PFSK-1 (cell line): ENCODE results near the gene PFKFB2.

Experiments used
- FOXP2 ChIP-seq: optimal IDR thresholded peaks from 2 replicates; pipeline ENCODE3; 2011; ENCODE audit warnings: borderline replicate concordance, control low read depth, inconsistent platforms; ENCODE audit not compliant: insufficient read depth; ENCODE audit errors: extremely low read length, extremely low read depth
- POLR2AphosphoS5 ChIP-seq: IDR thresholded peaks from 2 replicates; pipeline ENCODE4 v1.6.1; 2012; ENCODE audit warnings: low read depth, mild to moderate bottlenecking, control low read depth, low read length, moderate library complexity
- REST ChIP-seq, 2 experiments: IDR thresholded peaks; 2 replicates each; pipeline versions ENCODE4 v1.6.1 to v1.8.0; 2011 to 2012; ENCODE audit warnings: low read depth in 2 of 2, low read length in 2 of 2, control low read depth in 1 of 2, inconsistent platforms in 1 of 2, mild to moderate bottlenecking in 1 of 2, moderate library complexity in 1 of 2; ENCODE audit not compliant: insufficient read depth in 1 of 2
- SIN3A ChIP-seq: IDR thresholded peaks from 2 replicates; pipeline ENCODE4 v1.6.1; 2012; ENCODE audit warnings: mild to moderate bottlenecking, low read length, moderate library complexity, borderline replicate concordance; ENCODE audit not compliant: insufficient read depth
- TAF1 ChIP-seq: IDR thresholded peaks from 2 replicates; pipeline ENCODE4 v1.6.1; 2012; ENCODE audit warnings: low read length, control low read depth, borderline replicate concordance; ENCODE audit not compliant: insufficient read depth

PFKFB2 gene

DNA sequence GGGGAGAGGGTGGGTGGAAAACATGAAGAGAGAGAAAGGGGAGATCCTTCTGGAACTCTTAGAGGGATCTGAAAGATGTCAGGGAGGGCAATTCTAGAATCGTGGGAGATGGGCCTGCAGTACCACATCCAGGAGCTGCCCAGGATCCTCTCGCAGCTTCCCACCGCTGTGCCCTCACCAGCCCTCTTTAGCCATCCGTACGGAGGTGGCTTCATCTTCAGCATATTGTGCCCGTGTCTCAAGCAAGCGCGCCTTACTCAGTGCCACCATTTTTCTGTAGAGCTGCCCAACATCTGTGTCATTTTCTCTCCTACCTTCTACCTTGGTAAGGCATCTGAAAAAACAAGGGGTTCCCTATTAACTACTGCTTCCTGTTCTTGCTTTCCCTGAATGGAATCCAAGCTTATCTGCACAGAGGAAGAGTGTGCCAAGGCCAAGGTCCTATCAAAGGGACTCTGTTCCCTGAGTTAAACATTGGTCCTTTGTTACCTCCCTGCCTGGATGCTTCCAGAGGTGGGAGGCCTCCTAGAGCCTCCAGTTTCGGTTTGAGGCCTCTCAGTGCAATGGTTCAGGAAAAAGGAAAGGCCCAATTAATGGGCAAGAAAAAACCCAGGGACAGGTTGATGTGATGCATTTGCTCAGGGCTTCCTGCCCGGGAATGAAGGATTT lies 43.8 kb upstream of the PFKFB2 start:
- TF ChIP-seq REST (IDR thresholded peaks at IDR 0.05; ENCODE audit: insufficient read depth in 1 of 2, low read depth in 2 of 2, low read length in 2 of 2) (no peak), SIN3A (no peak)

- no peak for TF ChIP-seq FOXP2
- TF ChIP-seq POLR2AphosphoS5: no peak
These were observed 43.1 kb upstream of the PFKFB2 start for GRCh38 chr1:207009945-207010344.

DNA sequence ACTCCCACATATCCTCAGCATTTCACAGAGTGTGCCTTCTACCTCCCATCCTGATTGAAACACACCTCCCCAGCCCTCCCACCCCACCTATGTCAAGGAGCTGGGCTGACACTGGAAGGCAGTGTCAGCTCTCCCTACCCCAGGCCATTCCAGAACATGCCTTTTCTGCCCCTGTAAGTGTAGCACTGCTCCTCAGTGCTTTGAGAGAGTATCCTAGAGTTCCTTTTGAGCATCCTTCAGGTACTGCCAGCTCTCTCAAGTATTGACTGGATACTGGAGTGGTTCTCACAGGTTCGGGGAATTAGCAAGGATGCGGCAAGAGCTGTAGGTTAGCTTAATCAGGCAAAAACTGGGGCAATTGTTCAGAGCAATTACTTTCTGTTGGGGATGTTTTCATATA lies 42.3 kb upstream of the PFKFB2 start:
- TF ChIP-seq FOXP2: no peak

DNA sequence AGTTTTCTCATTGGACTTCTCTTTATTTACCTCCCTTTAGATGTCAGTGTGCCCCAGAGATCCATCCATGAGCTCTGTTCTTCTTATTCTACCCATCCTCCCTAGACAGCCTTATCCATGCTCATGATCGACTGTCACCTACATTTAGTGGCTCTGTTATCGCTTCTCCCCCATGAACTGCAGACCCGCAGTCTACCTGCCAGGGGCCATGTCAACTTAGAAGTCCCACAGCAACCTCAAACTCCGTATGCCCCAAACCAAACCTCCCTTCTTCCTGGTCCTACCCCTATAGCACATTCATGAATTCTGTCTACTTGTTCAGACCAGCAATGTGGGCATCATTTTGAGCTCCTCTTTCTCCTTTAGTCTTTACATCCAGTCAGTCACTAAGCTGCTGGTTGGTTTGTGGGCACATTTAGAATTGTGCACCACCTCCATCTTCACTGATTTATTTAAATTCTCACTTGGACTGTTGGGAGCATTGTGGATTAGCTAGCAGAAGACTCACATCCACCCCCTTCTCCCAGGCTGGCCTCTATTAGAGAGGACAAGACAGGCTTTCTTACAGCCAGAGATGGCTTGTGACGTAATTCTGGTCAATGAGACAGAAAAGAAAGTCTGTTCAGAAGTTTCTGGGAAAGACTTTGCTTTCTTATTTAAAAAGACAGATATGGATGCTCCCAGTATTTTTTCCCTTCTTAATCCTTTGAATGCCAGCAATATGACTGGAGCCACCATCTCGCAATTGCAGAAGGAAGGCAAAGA lies 39.6 kb upstream of the PFKFB2 start:
- TF ChIP-seq SIN3A (no peak), TAF1 (no peak), POLR2AphosphoS5 (no peak), REST (IDR thresholded peaks at IDR 0.05; ENCODE audit: insufficient read depth in 1 of 2, low read depth in 2 of 2, low read length in 2 of 2) (no peak), FOXP2 (no peak)

GRCh38 chr1:207014728-207015127 lies 38.3 kb upstream of the PFKFB2 start:
- TF ChIP-seq POLR2AphosphoS5: no peak
- TF ChIP-seq REST (IDR thresholded peaks at IDR 0.05; ENCODE audit: insufficient read depth in 1 of 2, low read depth in 2 of 2, low read length in 2 of 2): no peak
- no peak for TF ChIP-seq TAF1
- no peak for TF ChIP-seq SIN3A
- TF ChIP-seq FOXP2: no peak

DNA sequence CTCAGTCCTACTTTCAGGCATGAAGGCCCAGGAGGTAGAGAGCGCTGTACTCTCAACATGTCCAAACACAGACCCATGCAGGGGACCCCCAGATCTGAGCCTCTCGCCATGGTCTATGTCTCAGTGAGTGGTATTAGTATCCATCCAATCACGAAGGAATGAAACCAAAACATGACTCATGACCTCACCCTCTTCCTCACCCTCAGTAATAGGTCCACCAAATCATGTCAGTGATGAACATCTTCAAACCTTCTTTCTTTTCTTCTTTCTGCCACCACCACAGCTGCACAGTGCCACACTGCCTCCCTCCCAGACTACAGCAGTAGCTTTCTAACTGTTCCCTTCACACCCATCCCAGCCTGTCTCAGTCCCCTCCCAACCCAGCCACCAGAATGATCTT lies 37.3 kb upstream of the PFKFB2 start:
- TF ChIP-seq REST (IDR thresholded peaks at IDR 0.05; ENCODE audit: insufficient read depth in 1 of 2, low read depth in 2 of 2, low read length in 2 of 2) (no peak), TAF1 (no peak), POLR2AphosphoS5 (no peak), FOXP2 (no peak), SIN3A (no peak)
